GM23338 (cell line): ENCODE measurements around the gene ANO7. TPM values are rescaled to one million over a fixed set of nuclear protein-coding genes. Genes with fewer than 3 reads are reported as not detected.

ENCODE experiments used
- ATAC-seq: fragments of 200-7000 bp; cut with Tn5 transposase; 3 replicates; pipeline ENCODE4 v1.9.1; 2020
- DNase-seq: peaks from one replicate; pipeline ENCODE4 v3.0.0-alpha.2; 2015; ENCODE audit warnings: low spot score
- H2AFZ ChIP-seq: fragments of 200-600 bp; sonication (generic); 2 replicates; pipeline ENCODE4 v1.8.0; 2016; ENCODE audit warnings: antibody characterized with exemption, mild to moderate bottlenecking, moderate library complexity
- H3F3A ChIP-seq: fragments of 200-600 bp; sonication (generic); replicated peaks from 2 replicates; pipeline ENCODE4 v1.8.0; 2017; ENCODE audit warnings: antibody characterized with exemption, mixed run types, low read depth
- H3K27ac ChIP-seq: fragments of 200-600 bp; sonication (generic); 2 replicates; pipeline ENCODE4 v1.6.1; 2016; ENCODE audit warnings: low read depth
- H3K27me3 ChIP-seq: fragments of 200-600 bp; sonication (generic); 2 replicates; pipeline ENCODE4 v1.8.0; 2016; ENCODE audit warnings: mild to moderate bottlenecking, mixed run types, moderate library complexity; ENCODE audit not compliant: insufficient read depth
- H3K36me3 ChIP-seq: fragments of 200-600 bp; sonication (generic); 2 replicates; pipeline ENCODE4 v1.8.0; 2016; ENCODE audit warnings: mild to moderate bottlenecking; ENCODE audit not compliant: insufficient read depth
- H3K4me1 ChIP-seq: fragments of 200-600 bp; sonication (generic); 2 replicates; pipeline ENCODE4 v1.8.0; 2016; ENCODE audit warnings: mild to moderate bottlenecking, moderate library complexity; ENCODE audit not compliant: insufficient read depth
- H3K4me2 ChIP-seq: fragments of 200-600 bp; sonication (generic); 2 replicates; pipeline ENCODE4 v1.7.1; 2017; ENCODE audit warnings: mixed run types
- H3K4me3 ChIP-seq: fragments of 200-600 bp; sonication (generic); 2 replicates; pipeline ENCODE4 v1.6.1; 2016; ENCODE audit warnings: mixed run types
- H3K79me2 ChIP-seq: fragments of 200-600 bp; sonication (generic); replicated peaks from 2 replicates; pipeline ENCODE4 v1.8.0; 2017; ENCODE audit warnings: mild to moderate bottlenecking; ENCODE audit not compliant: insufficient read depth
- H3K9me2 ChIP-seq: fragments of 200-600 bp; sonication (generic); 2 replicates; pipeline ENCODE4 v1.8.0; 2017; ENCODE audit not compliant: insufficient read depth
- H4K20me1 ChIP-seq: fragments of 200-600 bp; sonication (generic); replicated peaks from 2 replicates; pipeline ENCODE4 v1.8.0; 2017; ENCODE audit warnings: mild to moderate bottlenecking; ENCODE audit not compliant: insufficient read depth
- H3K27ac Mint-ChIP-seq: 2 replicates; pipeline ENCODE4 v1.8.0; 2020; ENCODE audit warnings: inconsistent platforms, mild to moderate bottlenecking, moderate library complexity, mixed read lengths
- H3K27me3 Mint-ChIP-seq: 3 replicates; pipeline ENCODE4 v1.8.0; 2022; ENCODE audit warnings: low read depth, mild to moderate bottlenecking, moderate library complexity, mixed read lengths, inconsistent platforms; ENCODE audit not compliant: insufficient read depth, poor library complexity
- H3K36me3 Mint-ChIP-seq: 3 replicates; pipeline ENCODE4 v1.8.0; 2021; ENCODE audit warnings: low read depth, mild to moderate bottlenecking, inconsistent platforms, moderate library complexity, mixed read lengths
- H3K4me1 Mint-ChIP-seq: 3 replicates; pipeline ENCODE4 v1.8.0; 2020; ENCODE audit warnings: mild to moderate bottlenecking, inconsistent platforms, mixed read lengths
- H3K4me3 Mint-ChIP-seq: 3 replicates; pipeline ENCODE4 v1.8.0; 2021; ENCODE audit warnings: moderate library complexity, mild to moderate bottlenecking, inconsistent platforms, mixed read lengths
- H3K9me3 Mint-ChIP-seq: 3 replicates; pipeline ENCODE4 v1.8.0; 2020; ENCODE audit warnings: moderate library complexity, mild to moderate bottlenecking, inconsistent platforms, mixed read lengths
- CREB1 ChIP-seq: fragments of 250-450 bp; sonication (Bioruptor Pico); IDR thresholded peaks from 2 replicates; pipeline ENCODE4 v1.5.0; 2020; ENCODE audit warnings: low read depth, mild to moderate bottlenecking, moderate library complexity
- CTCF ChIP-seq, 2 experiments: fragments of 200-600 bp in 1 of 2; sonication (generic) in 1 of 2; conservative IDR thresholded peaks; 2 replicates each; pipeline versions ENCODE4 v1.5.1 to v1.6.1; 2016 to 2017; ENCODE audit warnings: antibody characterized with exemption in 2 of 2, low read depth in 2 of 2, mild to moderate bottlenecking in 2 of 2, moderate library complexity in 1 of 2
- ETS1 ChIP-seq: IDR thresholded peaks from 2 replicates; pipeline ENCODE4 v1.6.1; 2016; ENCODE audit warnings: antibody characterized with exemption
- EZH2 ChIP-seq: fragments of 200-600 bp; sonication (generic); IDR thresholded peaks from one replicate; pipeline ENCODE4 v1.8.0; 2017; ENCODE audit warnings: antibody characterized with exemption, mild to moderate bottlenecking, low read depth; ENCODE audit not compliant: unreplicated experiment
- EZH2phosphoT487 ChIP-seq: fragments of 200-600 bp; sonication (generic); IDR thresholded peaks from one replicate; pipeline ENCODE4 v1.8.1; 2018; ENCODE audit warnings: antibody characterized with exemption; ENCODE audit not compliant: unreplicated experiment
- JUNB ChIP-seq: IDR thresholded peaks from one replicate; pipeline ENCODE4 v1.6.1; 2016; ENCODE audit warnings: antibody characterized with exemption; ENCODE audit not compliant: unreplicated experiment
- NANOG ChIP-seq: IDR thresholded peaks from 2 replicates; pipeline ENCODE4 v1.6.1; 2016; ENCODE audit warnings: antibody characterized with exemption, borderline replicate concordance
- POLR2AphosphoS5 ChIP-seq: IDR thresholded peaks from 2 replicates; pipeline ENCODE4 v1.6.1; 2016; ENCODE audit warnings: antibody characterized with exemption, low read depth
- STAT1 ChIP-seq: IDR thresholded peaks from one replicate; pipeline ENCODE4 v1.6.1; 2016; ENCODE audit warnings: antibody characterized with exemption; ENCODE audit not compliant: unreplicated experiment
- ZNF462 ChIP-seq: fragments of 250-450 bp; sonication (Bioruptor Pico); IDR thresholded peaks from 2 replicates; pipeline ENCODE4 v1.5.0; 2020; ENCODE audit warnings: mild to moderate bottlenecking, moderate library complexity
- polyA plus RNA-seq: library from polyadenylated mRNA; unstranded; fragments of >200 nt; fragmentation: Nextera tagmentation; extraction: Ambion mirVana; gene quantifications from 2 replicates; pipeline ENCODE4 v1.2.1, GENCODE V29; 2016
- total RNA-seq: library from RNA; depleted of rRNA; stranded (reverse); fragments of >200 nt; shearing (Covaris generic); gene quantifications from 2 replicates; pipeline ENCODE4 v1.2.3, GENCODE V29; 2014

Gene ANO7
- total and polyA plus RNA-seq, 2 experiments from 2014 or later, result 3.6 to 5.1 TPM

- Histone ChIP-seq H2AFZ (no peak overlapping the region), H3K4me2 (no peak overlapping the region), H3F3A (no peaks in the 10 kb centered on the region), H4K20me1 (peaks cover 5% of the 10 kb centered on the region; the same call in 1 of the 2 replicates), H3K27me3 (no peaks in the 10 kb centered on the region), H3K79me2 (no peaks in the 10 kb centered on the region), H3K4me3 (no peak overlapping the region), H3K9me2 (no peaks in the 10 kb centered on the region), H3K4me1 (no peaks in the 10 kb centered on the region), H3K36me3 (no peaks in the 10 kb centered on the region; the same call in 1 of the 2 replicates), H3K27ac (no peak overlapping the region)
- Mint-ChIP-seq H3K4me3 (no peak overlapping the region), H3K27me3 (no peaks in the 10 kb centered on the region), H3K27ac (no peak overlapping the region), H3K9me3 (no peaks in the 10 kb centered on the region), H3K36me3 (peaks cover 8% of the 10 kb centered on the region; the same call in 2 of the 3 replicates), H3K4me1 (peaks cover 9% of the 10 kb centered on the region)
- ATAC-seq, result no peak; the same call in 2 of the 3 replicates
- no peak for DNase-seq
- TF ChIP-seq EZH2phosphoT487, result no peak
- TF ChIP-seq CREB1, result no peak
- TF ChIP-seq ETS1, result no peak
- TF ChIP-seq JUNB, result no peak
- no peak for TF ChIP-seq STAT1
- no peak for TF ChIP-seq NANOG
Observed at GRCh38 chr2:241158546-241158900, 30.0 kb upstream of the ANO7 start.

GRCh38 chr2:241159116-241159515 is 29.4 kb upstream of the ANO7 start:
- no peaks in the 10 kb centered on the region for H3K4me1 ChIP-seq
- Mint-ChIP-seq H3K27ac (no peak overlapping the region; the same call in 1 of the 2 replicates), H3K9me3 (no peaks in the 10 kb centered on the region), H3K4me1 (peaks cover 9% of the 10 kb centered on the region), H3K4me3 (no peak overlapping the region), H3K27me3 (no peaks in the 10 kb centered on the region), H3K36me3 (peaks cover 9% of the 10 kb centered on the region)
- H2AFZ ChIP-seq, result no peak overlapping the region
- no peaks in the 10 kb centered on the region; the same call in 1 of the 2 replicates for H3K36me3 ChIP-seq
- no peak overlapping the region for H3K4me3 ChIP-seq
- no peaks in the 10 kb centered on the region for H3K79me2 ChIP-seq
- no peaks in the 10 kb centered on the region for H3K27me3 ChIP-seq
- no peak overlapping the region for H3K4me2 ChIP-seq
- ATAC-seq, result no peak
- H4K20me1 ChIP-seq, result peaks cover 5% of the 10 kb centered on the region; the same call in 1 of the 2 replicates
- DNase-seq, result no peak
- no peak overlapping the region for H3K27ac ChIP-seq
- no peaks in the 10 kb centered on the region for H3F3A ChIP-seq
- no peaks in the 10 kb centered on the region for H3K9me2 ChIP-seq
- TF ChIP-seq ZNF462 (CRISPR knock-in tag) (no peak), CREB1 (no peak), JUNB (no peak), STAT1 (no peak), POLR2AphosphoS5 (no peak), CTCF (conservative IDR thresholded peaks at IDR 0.05; ENCODE audit: low read depth in 2 of 2) (no peak), EZH2phosphoT487 (no peak), EZH2 (no peak)
